ENCODE data around the gene MMP17. TPM values are rescaled to one million over a fixed set of nuclear protein-coding genes. Genes with fewer than 3 reads are reported as not detected.

MMP17 gene
- total and polyA plus RNA-seq, 2 donors: 0.28 to 4.2 TPM

GRCh38 chr12:131860472-131861260 is 32.5 kb downstream of the MMP17 start:
- Histone ChIP-seq H3K9me3 (ENCODE audit: control insufficient read depth in 2 of 2, insufficient read depth in 1 of 2, low read length in 1 of 2) (no peaks in the 10 kb centered on the region), H3K27me3 (ENCODE audit: control insufficient read depth in 2 of 2, insufficient read depth in 1 of 2, low read length in 1 of 2) (peaks cover 0 to 10% of the 10 kb centered on the region in 2 donors), H3K36me3 (ENCODE audit: control insufficient read depth in 2 of 2, insufficient read depth in 2 of 2, low read length in 1 of 2) (no peaks in the 10 kb centered on the region), H3K4me1 (ENCODE audit: control insufficient read depth in 2 of 2, insufficient read depth in 2 of 2, low read length in 2 of 2) (no peaks in the 10 kb centered on the region), H3K4me3 (ENCODE audit: low read length in 2 of 2) (no peak overlapping the region), H3K27ac (ENCODE audit: low read depth in 1 of 2, low read length in 1 of 2) (no peak overlapping the region)
- WGBS: 75% methylated on average over 22 of the region's 22 CpGs
- DNase-seq (ENCODE audit: low read depth in 6 of 9, low spot score in 9 of 9): no peak

DNA sequence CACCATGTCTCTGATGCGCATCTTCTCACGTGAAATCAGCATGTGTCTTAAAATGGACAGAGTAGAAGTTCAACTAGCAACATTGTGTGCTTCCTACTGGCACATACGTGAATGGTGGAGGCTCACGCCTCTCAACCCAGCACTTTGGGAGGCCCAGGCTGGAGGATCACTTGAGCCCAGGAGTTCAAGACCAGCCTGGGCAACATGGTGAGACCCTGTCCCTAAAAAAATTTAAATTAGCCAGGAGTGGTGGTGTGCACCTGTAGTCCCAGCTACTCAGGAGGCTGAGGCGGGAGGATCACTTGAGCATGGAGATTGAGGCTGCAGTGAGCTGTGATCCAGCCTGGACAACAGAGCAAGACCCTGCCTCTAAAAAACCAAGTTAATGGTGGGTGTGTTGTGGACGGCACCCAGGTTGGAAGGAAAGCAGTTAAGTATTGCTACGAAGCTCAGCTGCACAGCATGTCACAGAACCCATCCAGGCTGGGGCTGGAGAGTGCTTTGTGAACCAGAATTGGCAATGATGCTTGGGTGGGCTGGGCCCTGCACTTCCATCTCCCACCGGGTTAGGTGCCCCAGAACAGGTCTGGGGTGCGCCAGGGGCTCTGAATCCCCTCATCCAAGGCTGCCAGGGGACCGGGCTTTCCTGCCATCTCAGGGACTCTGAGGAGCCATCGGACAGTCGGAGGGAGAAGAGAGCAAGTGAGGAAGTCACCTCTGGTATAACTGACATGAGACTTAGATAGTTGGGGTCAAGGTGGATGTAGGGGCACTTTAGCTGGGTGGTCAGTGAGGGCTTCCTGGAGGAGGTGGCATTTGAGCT is 33.3 kb downstream of the MMP17 start:
- no peaks in the 10 kb centered on the region for H3K36me3 ChIP-seq (ENCODE audit: control insufficient read depth in 2 of 2, insufficient read depth in 2 of 2, low read length in 1 of 2)
- no peaks in the 10 kb centered on the region for H3K9me3 ChIP-seq (ENCODE audit: control insufficient read depth in 2 of 2, insufficient read depth in 1 of 2, low read length in 1 of 2)
- H3K4me1 ChIP-seq (ENCODE audit: control insufficient read depth in 2 of 2, insufficient read depth in 2 of 2, low read length in 2 of 2): no peaks in the 10 kb centered on the region
- H3K27me3 ChIP-seq (ENCODE audit: control insufficient read depth in 2 of 2, insufficient read depth in 1 of 2, low read length in 1 of 2): peaks cover 0 to 6% of the 10 kb centered on the region in 2 donors
- no peak overlapping the region for H3K27ac ChIP-seq (ENCODE audit: low read depth in 1 of 2, low read length in 1 of 2)
- no peak for DNase-seq (ENCODE audit: low read depth in 6 of 9, low spot score in 9 of 9)
- no peak overlapping the region for H3K4me3 ChIP-seq (ENCODE audit: low read length in 2 of 2)
- 96% methylated on average over 12 of the region's 12 CpGs for WGBS

GRCh38 chr12:131862084-131862441 is 33.9 kb downstream of the MMP17 start:
- Histone ChIP-seq H3K9me3 (ENCODE audit: control insufficient read depth in 2 of 2, insufficient read depth in 1 of 2, low read length in 1 of 2) (no peaks in the 10 kb centered on the region), H3K36me3 (ENCODE audit: control insufficient read depth in 2 of 2, insufficient read depth in 2 of 2, low read length in 1 of 2) (no peaks in the 10 kb centered on the region), H3K4me3 (ENCODE audit: low read length in 2 of 2) (no peak overlapping the region), H3K27me3 (ENCODE audit: control insufficient read depth in 2 of 2, insufficient read depth in 1 of 2, low read length in 1 of 2) (peaks cover 0 to 6% of the 10 kb centered on the region in 2 donors), H3K27ac (ENCODE audit: low read depth in 1 of 2, low read length in 1 of 2) (no peak overlapping the region), H3K4me1 (ENCODE audit: control insufficient read depth in 2 of 2, insufficient read depth in 2 of 2, low read length in 2 of 2) (no peaks in the 10 kb centered on the region)
- WGBS: 66% methylated on average over 4 of the region's 4 CpGs
- DNase-seq (ENCODE audit: low read depth in 6 of 9, low spot score in 9 of 9): no peak

- Histone ChIP-seq H3K36me3 (ENCODE audit: control insufficient read depth in 2 of 2, insufficient read depth in 2 of 2, low read length in 1 of 2) (no peaks in the 10 kb centered on the region), H3K4me1 (ENCODE audit: control insufficient read depth in 2 of 2, insufficient read depth in 2 of 2, low read length in 2 of 2) (no peaks in the 10 kb centered on the region), H3K27ac (ENCODE audit: low read depth in 1 of 2, low read length in 1 of 2) (no peak overlapping the region), H3K27me3 (ENCODE audit: control insufficient read depth in 2 of 2, insufficient read depth in 1 of 2, low read length in 1 of 2) (peaks cover 0 to 6% of the 10 kb centered on the region in 2 donors), H3K9me3 (ENCODE audit: control insufficient read depth in 2 of 2, insufficient read depth in 1 of 2, low read length in 1 of 2) (no peaks in the 10 kb centered on the region), H3K4me3 (ENCODE audit: low read length in 2 of 2) (no peak overlapping the region)
- WGBS: 90% methylated on average over 14 of the region's 14 CpGs
- DNase-seq (ENCODE audit: low read depth in 6 of 9, low spot score in 9 of 9): no peak
Observed at GRCh38 chr12:131862600-131862993, 34.4 kb downstream of the MMP17 start.

DNA sequence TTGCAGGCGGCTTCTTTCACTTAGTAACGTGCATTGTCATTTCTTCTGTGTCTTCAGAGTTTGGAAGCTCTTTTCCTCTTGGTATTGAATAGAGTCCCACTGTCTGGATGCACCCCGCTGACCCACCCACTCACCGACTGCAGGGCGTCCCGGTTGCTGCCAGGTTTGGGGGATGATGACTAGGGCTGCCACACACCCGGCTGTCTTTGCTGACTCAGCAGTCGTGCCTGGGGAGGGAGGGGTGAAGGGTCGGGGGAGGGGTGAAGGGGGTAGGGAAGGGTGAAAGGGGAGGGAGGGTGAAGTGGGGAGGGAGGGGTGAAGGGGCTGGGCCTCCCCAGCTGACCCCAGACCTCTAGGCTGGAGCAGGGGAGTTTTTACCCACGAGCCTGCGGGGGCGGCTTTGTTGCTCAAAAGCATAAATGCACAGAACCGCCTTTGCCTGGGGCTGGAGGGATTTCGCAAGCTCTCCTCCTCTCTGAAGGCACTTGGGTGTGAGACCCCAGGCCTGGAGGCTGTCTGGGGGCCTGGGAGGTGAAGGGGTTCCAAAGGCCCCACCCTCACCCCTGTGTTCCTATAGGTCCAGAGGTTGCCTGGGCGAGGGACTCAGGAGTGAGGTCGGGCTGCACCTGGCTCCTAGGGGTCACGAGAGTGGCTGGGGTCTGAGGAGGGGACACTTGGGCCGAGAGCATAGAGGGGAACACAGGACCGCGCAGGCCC is 35.0 kb downstream of the MMP17 start:
- Histone ChIP-seq H3K27ac (ENCODE audit: low read depth in 1 of 2, low read length in 1 of 2) (no peak overlapping the region), H3K36me3 (ENCODE audit: control insufficient read depth in 2 of 2, insufficient read depth in 2 of 2, low read length in 1 of 2) (no peaks in the 10 kb centered on the region), H3K9me3 (ENCODE audit: control insufficient read depth in 2 of 2, insufficient read depth in 1 of 2, low read length in 1 of 2) (no peaks in the 10 kb centered on the region), H3K27me3 (ENCODE audit: control insufficient read depth in 2 of 2, insufficient read depth in 1 of 2, low read length in 1 of 2) (peaks cover 0 to 6% of the 10 kb centered on the region in 2 donors), H3K4me1 (ENCODE audit: control insufficient read depth in 2 of 2, insufficient read depth in 2 of 2, low read length in 2 of 2) (no peaks in the 10 kb centered on the region), H3K4me3 (ENCODE audit: low read length in 2 of 2) (no peak overlapping the region)
- 72% methylated on average over 20 of the region's 20 CpGs for WGBS
- no peak for DNase-seq (ENCODE audit: low read depth in 6 of 9, low spot score in 9 of 9)

DNA sequence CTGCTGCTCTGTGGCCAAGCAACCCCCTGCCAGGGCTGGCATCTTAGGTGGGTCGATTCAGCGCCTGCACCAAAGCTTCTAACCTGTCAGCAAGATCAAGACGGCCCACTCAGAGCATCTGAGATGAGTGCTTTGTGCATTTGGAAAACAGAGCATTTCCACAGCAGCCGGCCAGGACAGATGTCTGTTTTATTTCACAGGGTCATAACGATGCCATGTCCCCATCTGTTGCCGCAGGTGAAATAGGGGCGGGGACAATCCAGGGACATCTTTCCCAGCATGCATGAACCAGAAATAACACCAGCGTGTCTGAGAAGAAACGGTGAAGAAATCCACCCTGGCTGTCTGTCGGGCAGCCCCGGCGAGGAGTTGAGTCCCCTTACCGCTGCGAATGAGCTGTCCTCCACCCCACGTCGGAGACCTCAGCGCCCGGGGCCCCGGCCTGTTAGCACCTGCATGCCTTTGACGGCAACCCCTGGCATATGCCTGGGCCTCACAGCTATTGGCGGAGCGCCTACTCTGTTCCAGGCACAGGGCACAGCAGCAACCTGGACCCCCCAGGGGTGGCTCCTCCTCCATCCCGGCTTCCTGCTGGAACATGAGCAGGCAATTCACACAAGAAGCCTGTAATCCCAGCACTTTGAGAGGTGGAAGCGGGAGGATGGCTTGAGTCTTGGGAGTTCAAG is 35.7 kb downstream of the MMP17 start:
- Histone ChIP-seq H3K9me3 (ENCODE audit: control insufficient read depth in 2 of 2, insufficient read depth in 1 of 2, low read length in 1 of 2) (no peaks in the 10 kb centered on the region), H3K4me1 (ENCODE audit: control insufficient read depth in 2 of 2, insufficient read depth in 2 of 2, low read length in 2 of 2) (no peaks in the 10 kb centered on the region), H3K4me3 (ENCODE audit: low read length in 2 of 2) (no peak overlapping the region), H3K27ac (ENCODE audit: low read depth in 1 of 2, low read length in 1 of 2) (no peak overlapping the region), H3K36me3 (ENCODE audit: control insufficient read depth in 2 of 2, insufficient read depth in 2 of 2, low read length in 1 of 2) (no peaks in the 10 kb centered on the region), H3K27me3 (ENCODE audit: control insufficient read depth in 2 of 2, insufficient read depth in 1 of 2, low read length in 1 of 2) (peaks cover 0 to 6% of the 10 kb centered on the region in 2 donors)
- 93% methylated on average over 24 of the region's 24 CpGs for WGBS
- no peak for DNase-seq (ENCODE audit: low read depth in 6 of 9, low spot score in 9 of 9)

GRCh38 chr12:131864469-131864868 is 36.3 kb downstream of the MMP17 start:
- no peaks in the 10 kb centered on the region for H3K4me1 ChIP-seq (ENCODE audit: control insufficient read depth in 2 of 2, insufficient read depth in 2 of 2, low read length in 2 of 2)
- no peak for DNase-seq (ENCODE audit: low read depth in 6 of 9, low spot score in 9 of 9)
- H3K27me3 ChIP-seq (ENCODE audit: control insufficient read depth in 2 of 2, insufficient read depth in 1 of 2, low read length in 1 of 2): peaks cover 0 to 6% of the 10 kb centered on the region in 2 donors
- WGBS: 96% methylated on average over 8 of the region's 8 CpGs
- H3K27ac ChIP-seq (ENCODE audit: low read depth in 1 of 2, low read length in 1 of 2): no peak overlapping the region
- no peaks in the 10 kb centered on the region for H3K36me3 ChIP-seq (ENCODE audit: control insufficient read depth in 2 of 2, insufficient read depth in 2 of 2, low read length in 1 of 2)
- no peak overlapping the region for H3K4me3 ChIP-seq (ENCODE audit: low read length in 2 of 2)
- H3K9me3 ChIP-seq (ENCODE audit: control insufficient read depth in 2 of 2, insufficient read depth in 1 of 2, low read length in 1 of 2): no peaks in the 10 kb centered on the region

- Histone ChIP-seq H3K27ac (ENCODE audit: low read depth in 1 of 2, low read length in 1 of 2) (no peak overlapping the region), H3K4me1 (ENCODE audit: control insufficient read depth in 2 of 2, insufficient read depth in 2 of 2, low read length in 2 of 2) (no peaks in the 10 kb centered on the region), H3K36me3 (ENCODE audit: control insufficient read depth in 2 of 2, insufficient read depth in 2 of 2, low read length in 1 of 2) (no peaks in the 10 kb centered on the region), H3K9me3 (ENCODE audit: control insufficient read depth in 2 of 2, insufficient read depth in 1 of 2, low read length in 1 of 2) (no peaks in the 10 kb centered on the region), H3K27me3 (ENCODE audit: control insufficient read depth in 2 of 2, insufficient read depth in 1 of 2, low read length in 1 of 2) (peaks cover 0 to 6% of the 10 kb centered on the region in 2 donors), H3K4me3 (ENCODE audit: low read length in 2 of 2) (no peak overlapping the region)
- no peak for DNase-seq (ENCODE audit: low read depth in 6 of 9, low spot score in 9 of 9)
- 96% methylated on average over 20 of the region's 20 CpGs for WGBS
Observed at GRCh38 chr12:131865180-131865875, 37.1 kb downstream of the MMP17 start.

Measured in thymus (tissue), 11 donors.